ENCODE measurements around the gene SLC9A9.
A peak's percentile ranks its signal among the peaks of the same experiment; 100 is the strongest.
"Not testable (repeated sequence)": the region's sequence is repeated elsewhere in the genome, so short reads cannot be mapped to it uniquely, and the experiment has no call there.

SLC9A9 gene

DNA sequence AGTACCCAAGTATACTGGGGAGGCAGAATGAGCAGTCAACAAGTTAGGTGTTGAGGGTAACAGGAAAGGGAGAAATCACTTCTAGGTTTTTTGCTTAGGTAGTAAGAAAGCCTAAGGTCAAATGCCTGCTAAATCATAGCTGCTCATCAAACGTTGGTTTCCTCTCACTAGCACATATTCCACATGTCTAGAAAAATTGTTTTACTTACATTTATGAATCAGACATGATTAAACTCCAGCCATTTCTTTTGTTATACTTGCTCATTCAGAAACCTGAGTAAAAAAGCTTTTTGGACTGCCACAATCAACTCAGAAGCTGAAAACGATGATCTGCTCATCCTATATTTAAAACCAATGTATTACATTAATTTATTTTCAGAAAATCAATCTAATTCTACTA is 40.2 kb downstream of the SLC9A9 start:
- DNase-seq = no peak

DNA sequence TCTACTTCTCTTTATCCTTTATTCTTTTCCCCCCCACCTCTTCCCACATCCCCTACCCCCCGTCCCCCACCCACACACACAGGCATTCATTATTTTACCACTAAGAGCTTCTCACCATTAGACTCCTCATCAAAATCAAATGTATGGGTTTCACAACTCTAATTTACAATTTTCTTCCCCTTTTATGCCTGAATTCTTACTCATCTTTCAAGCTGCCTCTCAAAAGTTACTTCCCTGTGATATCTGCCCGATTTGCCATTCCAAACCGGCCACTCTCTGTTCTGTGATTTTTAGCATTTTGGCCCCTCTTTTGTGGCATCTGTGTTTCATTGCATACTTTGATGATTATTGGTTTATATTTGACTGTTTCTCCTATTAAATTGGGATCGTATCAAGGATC is 42.2 kb downstream of the SLC9A9 start:
- DNase-seq = no peak

DNA sequence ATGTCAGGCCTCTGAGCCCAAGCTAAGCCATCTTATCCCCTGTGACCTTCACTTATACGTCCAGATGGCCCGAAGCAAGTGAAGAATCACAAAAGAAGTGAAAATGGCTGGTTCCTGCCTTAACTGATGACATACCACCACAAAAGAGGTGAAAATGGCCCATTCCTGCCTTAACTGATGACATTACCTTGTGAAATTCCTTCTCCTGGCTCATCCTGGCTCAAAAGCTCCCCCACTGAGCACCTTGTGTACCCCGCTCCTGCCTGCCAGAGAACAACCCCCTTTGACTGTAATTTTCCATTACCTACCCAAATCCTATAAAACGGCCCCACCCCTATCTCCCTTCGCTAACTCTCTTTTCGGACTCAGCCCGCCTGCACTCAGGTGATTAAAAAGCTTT is 42.8 kb downstream of the SLC9A9 start:
- not testable (repeated sequence) for DNase-seq

DNA sequence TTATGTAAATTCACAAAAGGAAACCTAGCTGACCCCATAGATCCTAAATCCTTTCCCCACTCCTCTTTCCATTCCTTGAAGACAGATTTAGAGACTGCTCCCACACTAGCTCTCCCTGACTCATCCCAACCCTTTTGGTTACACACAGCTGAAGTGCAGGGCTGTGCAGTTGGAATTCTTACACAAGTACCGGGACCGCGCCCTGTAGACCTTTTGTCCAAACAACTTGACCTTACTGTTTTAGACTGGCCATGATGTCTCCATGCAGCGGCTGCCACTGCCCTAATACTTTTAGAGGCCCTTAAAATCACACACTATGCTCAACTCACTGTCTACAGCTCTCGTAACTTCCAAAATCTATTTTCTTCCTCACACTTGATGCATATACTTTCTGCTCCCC is 47.2 kb downstream of the SLC9A9 start:
- not testable (repeated sequence) for DNase-seq

DNA sequence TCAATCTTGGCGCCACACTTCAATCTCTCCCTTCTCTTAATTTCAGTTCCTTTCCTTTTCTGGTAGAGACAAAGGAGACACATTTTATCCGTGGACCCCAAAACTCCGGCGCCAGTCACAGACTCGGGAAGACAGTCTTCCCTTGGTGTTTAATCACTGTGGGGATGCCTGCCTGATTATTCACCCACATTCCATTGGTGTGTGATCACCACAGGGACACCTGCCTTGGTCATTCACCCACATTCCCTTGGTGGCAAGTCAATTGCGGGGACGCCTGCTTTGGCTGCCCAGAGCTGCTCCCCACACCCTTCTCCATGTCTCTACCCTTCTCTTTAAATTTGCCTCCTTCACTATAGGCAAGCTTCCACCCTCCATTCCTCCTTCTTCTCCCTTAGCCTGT is 50.1 kb downstream of the SLC9A9 start:
- not testable (repeated sequence) for DNase-seq

DNA sequence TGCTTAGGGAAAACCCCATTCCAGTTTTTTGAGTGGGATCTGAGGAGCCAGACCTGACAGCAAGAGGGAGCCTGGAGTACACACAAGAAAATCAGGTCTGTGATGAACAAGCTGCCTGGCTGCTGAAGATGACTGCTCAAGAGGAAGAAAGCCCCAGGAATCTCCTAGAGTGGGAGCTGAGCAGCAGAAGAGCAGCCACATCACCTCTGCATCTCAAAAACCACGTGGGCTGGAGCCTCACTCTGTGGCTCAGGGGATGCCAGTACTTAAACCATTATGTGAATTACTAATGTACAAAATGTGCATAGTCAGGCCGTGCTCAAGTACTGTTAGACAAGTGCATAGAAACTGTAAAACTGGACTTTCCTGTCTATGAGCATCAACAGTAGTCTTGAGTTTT is 52.4 kb downstream of the SLC9A9 start:
- no peak for DNase-seq

DNA sequence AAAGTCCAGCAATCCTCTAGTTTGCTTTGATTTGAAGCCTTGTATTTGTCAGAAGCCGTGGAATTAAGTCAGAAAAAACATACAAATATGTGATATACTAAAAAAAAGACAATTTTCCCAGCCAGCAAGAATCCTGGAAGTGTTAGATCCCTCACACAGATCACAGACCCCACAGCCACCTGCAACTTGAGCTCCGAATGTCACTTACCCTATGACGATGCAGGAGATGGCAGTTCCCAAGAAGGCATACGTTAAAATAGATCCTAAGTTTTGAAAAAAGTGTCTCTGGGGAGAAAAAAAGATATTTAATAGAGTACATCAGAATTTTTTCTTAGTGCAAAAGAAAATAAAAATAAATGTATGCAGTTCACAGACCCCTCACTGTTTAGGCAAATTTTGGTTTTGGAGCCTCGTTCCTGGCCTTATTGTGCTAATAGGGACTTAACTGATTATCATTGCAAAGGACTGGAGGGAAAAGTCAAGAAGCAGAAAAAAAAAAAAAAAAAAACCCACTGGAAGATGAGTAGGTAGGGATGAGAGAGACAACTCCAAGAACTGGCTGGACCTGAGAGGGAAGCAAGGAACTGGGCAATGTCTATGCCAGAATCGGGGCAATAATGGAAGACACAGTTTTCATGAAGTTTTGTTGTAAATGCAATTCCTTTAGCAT is 53.3 kb downstream of the SLC9A9 start:
- no peak for DNase-seq

DNA sequence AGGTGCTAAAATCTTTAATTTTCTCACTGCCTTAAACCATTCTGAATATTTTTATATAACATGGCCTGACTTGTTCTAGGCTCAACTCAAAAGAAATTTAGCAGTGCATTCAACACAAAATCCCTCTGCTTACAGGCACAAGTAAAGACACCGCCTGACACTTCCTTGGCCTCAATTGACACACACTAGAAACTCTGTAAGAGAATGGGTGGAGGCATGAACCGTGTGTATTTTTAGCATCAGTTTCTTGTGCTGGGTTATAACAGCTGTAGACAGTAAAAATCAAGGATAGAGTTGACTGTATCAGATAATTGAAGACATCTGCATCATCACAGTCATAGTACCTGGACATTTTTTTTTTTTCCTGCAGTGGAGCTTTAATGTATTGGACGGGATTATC is 54.3 kb downstream of the SLC9A9 start:
- no peak for DNase-seq

DNA sequence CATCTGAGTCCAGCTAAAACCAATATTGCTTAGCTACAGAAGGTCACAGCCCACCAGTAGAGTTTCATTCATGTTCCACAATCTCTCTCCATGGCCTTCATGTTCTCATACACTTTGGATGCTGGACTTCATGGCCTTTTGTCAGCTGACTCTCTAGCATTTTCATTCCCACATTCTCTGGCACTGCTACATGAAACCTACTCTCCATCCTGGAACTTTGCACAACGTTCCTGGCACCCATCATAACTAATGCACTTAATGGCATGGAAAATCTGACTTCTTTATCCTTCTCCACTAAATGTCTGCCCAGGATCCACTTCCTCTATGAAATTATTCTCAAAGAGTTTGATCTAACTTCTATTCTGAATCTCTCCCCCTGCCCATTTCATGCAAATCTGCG is 56.9 kb downstream of the SLC9A9 start:
- DNase-seq = no peak

DNA sequence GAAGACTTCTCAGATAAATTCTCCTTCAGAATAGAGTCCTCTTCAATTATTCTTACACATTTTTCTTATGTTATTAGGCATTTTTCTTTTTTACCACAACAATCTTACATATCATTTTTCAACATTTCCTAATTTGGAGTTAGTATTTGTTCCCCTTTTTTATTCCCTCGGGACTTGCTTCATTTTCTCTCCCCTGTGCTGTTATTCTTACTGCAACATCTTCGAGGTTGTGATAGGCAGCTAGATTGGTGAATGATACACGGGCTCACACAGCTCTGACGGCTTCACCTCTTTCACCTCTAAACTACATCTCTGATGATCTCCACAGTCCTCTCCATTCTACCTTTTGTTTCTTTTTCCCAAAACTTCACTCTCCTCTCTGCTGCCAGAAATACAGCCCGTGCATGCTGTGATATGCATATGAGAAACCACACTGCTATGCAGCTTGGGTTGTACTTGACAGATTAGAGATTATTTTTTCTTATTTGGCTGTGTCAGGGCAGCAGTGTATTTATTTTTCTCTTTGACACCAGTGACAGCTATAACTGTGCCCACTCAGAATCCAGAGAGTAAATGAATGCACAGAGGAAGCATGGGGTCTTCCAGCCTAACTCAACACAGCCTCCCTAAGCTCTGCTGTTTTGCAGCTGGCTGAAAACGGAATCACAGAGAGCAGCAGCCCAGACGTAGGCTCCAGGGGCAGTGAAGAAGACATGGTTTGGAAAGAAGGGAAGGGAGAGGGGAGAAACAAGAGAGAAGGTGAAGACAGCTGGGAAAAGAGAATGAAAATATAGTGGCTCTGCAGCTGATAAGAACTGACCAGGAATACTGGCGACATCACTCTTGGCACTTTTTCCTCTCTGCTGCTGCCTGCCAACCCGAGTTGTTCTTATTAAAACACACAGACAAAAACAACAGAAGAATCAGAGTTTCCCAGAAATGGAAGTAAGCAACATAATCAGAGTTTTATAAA is 61.8 kb downstream of the SLC9A9 start:
- DNase-seq = no peak

DNA sequence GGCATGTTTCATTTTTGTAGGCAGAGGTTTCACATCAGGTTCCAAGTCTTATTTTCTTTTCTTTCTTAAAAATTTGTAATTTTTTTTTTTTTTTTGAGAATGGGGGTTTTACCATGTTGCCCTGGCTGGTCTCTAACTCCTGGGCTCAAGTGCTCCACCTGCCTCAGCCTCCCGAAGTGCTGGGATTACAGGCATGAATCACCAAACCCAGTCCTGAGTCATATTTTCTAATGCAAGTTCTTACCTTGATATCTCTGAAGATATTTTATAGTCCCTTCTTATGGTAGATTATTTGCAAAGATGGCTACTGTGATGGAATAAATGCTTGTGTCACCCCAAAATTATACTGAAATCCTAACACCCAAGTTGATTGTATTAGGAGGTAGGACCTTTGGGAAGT is 63.8 kb downstream of the SLC9A9 start:
- DNase-seq = no peak

DNA sequence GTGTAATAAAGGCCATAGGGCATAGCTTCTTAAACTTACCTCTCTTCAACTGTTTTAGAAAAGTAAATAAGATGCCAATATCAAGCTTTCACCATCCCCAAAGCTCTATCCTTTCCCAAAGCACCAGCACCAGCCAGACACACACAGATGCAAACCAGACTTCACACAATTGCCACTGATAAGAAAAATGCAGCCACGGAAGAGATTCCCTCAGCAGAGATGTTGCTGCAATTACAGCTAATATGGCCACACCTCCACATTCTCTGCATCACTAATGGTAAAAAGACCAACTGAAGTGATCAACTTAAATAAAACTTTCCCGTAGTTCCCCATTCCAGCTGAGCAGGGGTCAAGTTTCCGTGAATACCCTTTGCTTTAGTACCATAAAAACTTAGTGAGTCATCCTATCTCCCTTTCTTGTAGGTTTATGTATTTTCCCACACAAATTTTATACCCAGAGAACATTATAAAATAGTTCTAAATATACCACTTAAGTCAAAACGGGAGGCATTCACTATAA is 64.4 kb downstream of the SLC9A9 start:
- no peak for DNase-seq

DNA sequence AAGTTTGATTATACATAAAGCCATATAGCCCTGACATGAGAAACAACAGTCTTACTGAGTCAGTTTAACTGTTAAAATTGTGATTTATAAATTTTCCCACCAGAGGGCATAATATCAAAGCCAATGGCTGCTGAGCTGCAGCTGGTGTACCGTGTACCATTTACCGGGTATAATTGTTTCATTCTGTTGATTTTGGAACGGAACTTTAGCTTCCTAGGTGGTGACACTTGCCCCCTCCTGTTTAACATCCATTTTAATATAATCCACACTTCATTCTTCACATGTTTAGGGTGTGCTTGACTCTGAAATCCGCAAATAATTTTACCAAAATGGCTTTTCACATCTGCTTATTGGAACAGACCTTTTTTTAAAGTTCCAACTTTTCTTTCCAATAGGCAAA is 72.8 kb downstream of the SLC9A9 start:
- peak; percentile 53 for DNase-seq

DNA sequence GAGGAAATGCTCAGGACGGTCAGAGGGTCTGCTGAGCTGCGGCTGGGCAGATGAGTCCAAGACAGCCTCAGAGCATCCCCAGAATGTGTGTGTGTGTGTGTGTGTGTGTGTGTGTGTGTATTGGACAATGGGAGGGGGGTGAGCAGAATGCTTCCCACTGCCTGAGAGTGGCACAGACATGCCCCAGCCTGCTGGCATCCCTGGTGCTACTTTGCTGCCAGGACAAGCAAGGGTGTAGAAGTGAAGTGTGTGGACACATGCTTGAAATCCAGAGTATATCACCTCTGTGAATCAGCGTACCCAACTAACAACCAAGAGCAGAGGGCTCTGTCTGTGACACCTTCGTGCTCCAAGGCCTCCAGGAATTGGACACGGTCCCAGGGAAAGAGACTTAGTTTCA is 76.3 kb downstream of the SLC9A9 start:
- DNase-seq = no peak

DNA sequence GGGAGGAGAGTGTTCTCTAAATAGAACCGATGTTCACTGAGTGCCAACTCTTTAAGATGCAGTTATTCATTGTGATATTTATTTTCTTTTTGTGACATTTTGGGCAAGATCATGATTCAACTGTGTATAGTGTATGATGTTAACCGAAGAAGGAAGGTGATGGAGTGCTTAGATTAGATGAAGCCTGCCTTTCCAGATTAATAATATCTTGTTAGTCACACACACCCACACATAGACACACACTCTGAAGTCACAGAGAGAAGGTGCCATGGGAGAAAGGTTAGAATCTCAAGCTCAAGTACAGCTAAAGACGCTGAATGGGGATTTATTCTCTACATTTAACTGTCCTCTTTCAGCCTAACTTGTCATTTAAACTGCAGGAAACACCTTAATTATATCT is 77.0 kb downstream of the SLC9A9 start:
- no peak for DNase-seq

DNA sequence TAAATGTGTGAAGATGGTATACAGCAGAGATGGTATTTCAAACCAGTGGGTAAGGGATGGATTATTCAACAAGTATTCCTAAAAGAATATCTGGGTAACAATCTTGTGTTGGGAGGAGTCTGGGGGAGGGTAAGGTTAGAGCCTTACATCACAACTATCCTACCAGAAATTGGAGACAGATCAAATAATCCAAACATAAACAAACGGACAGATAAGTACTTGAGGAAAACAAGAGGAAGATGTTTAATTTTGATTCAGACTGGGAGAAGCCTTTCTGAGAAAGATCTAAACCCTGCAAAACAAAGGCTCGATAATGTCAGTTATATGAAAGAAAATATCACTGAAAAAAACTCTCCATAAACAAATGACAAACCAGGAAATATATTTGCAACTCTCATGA is 77.9 kb downstream of the SLC9A9 start:
- no peak for DNase-seq

DNA sequence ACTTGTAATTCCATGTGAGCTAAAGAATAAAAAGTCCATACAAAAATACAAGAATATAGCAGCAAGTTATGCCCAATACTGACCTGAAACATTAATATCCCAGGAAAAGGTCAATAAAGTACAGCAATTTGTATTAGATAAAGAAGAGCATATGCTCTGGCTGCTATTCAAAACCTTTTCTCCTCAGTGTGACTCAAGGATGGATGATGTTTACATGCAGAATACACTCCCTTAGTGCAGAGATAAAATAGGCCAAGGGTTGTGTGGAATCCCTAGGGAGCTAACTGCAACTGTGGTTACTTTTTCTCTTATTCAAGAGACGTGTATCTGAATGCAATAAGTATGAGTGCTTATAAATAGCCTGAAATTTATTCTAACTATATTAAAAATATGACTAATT is 78.7 kb downstream of the SLC9A9 start:
- no peak for DNase-seq

DNA sequence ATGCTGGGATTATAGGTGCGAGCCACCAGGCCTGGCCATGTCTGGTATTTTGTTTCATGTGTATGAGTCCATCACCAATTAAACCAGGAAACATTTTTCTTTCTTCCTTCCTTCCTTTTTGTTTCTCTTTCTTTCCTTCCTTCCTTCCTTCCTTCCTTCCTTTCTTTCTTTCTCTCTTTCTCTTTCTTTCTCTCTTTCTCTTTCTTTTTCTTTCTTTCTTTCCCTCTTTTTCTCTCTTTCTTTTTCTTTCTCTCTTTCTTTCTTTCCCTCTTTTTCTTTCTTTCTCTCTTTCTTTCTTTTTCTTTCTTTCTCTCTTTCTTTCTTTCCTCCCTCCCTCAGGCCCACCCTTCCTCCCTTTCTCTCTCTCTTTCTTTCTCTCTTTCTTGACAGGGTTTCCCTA is 83.4 kb downstream of the SLC9A9 start:
- no peak for DNase-seq

DNA sequence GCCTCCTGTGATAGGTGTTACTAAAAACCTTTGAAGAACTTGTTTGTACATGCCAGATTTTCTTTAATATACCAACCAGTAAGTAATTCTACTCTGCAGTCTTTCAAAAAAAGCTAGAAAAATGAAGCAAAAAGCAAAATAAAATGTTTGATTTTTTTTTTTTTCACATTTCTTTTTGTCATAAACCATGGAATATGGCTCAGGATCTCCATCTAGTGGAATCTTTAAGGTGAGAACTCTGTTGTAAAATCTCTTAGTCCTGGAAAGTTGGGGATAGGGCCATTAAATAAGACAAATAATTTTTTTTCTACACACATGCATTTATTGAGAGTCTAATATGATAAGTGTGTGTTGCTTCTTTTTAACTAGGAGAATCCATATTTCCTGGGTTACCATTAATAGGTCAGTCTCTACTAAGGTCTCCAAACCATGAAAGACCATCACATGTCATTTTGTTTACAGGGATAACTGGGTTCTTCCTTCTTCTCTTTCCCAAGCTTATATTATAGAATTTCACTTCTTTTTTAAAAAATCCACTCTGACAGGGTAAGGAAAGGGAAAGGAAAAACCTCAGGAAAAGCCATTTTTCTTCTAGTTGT is 84.6 kb downstream of the SLC9A9 start:
- DNase-seq = peak; percentile 6

DNA sequence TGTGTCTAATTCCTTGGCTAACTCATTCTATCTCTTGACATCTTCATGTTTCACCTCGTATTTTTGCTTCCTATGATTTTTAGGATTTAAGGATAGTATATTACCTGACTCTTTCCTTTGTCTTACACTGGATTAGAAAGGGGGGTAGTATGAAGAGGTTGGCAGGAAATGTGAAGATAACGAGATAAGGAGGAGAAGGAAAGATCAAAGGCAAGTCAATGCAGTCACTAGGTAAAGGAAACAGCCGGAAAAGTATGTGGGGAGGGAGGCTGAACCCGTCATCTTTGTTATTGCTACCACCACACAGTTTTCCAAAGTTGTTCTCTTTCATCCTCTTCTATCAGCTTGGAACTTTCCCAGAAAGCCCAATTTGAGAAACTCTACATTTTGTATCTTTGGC is 90.6 kb downstream of the SLC9A9 start:
- no peak for DNase-seq

DNA sequence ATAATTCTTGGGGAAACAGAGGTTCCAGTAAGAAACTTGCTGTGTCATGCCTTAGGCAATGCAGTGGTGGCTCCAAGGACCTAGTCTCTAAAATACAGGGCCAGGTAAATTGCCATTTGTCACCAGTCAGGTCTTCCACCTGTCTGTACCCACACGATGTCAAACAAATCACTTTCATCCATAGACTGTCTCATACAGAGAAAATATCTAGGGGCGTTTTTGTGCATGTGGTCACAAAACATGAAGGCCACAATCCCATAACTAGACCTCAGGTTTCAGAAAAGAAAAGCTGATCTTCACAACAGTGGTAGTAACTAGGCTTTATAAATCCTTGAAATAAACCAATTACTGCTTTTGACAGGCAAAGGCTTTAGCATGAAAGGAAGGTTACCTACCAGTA is 92.3 kb downstream of the SLC9A9 start:
- DNase-seq = no peak

DNA sequence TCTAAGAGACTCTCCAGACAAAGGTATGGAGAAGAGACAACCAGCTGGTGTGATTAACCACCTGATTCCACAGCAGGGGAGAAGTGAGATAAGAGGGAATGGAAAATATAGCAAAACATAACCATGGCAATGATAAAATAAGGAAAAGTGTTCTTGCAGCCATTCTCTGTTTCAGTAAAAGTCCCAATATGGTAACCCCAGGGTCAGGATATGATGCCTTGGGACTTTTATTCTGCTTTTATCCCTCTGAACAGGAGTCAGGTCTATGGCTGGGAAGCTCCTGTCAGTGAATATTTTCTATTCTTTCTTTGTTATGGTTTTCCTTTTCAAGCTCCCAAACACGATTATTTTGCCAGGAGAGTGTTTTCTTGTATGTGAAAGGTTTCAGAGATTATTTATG is 94.2 kb downstream of the SLC9A9 start:
- DNase-seq = no peak

DNA sequence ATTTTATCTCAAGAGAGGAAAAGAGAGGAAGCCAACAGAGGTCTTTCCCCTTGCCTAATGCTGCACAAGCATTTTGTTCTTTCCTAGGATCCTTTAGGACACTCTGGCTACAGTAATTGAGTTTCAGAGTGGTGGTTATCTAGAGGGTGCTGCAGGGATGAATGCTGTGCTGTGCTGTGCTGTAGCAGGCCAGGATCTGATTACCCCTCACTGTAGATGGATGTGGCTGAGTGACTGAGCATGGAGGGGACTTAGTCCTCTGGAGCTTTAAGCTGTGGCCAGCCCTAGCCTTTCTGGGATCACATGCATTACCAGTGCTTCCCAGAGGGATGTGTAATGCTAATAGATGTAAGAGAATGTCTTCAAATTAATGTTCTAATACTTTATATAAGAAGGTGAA is 94.8 kb downstream of the SLC9A9 start:
- DNase-seq = no peak

DNA sequence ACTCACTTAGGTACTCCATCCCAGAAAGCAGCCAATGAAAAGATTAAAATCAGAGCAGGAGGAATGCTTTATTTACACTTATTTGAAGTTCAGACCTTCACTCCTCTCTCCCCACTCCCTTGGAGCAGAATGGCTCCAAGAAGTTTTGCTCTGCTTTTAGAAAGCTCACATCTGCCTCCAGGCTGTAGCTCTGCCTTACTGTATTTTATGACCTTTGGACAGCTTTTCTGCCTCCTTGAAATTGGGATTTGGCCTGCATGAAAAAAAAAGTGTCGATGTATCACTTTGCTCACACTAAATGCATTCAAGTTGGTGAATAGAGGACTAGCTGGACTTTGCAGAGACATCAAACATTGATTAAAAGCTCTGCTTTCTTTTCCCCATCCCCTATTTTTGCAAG is 95.3 kb downstream of the SLC9A9 start:
- DNase-seq = no peak

Measured in CD4-positive, alpha-beta T cell treated with Interleukin-12 subunit alpha and Interleukin-12 subunit beta, for 1 hour (primary cell).